Measurements from ENCODE around the gene RSPH3. TPM values are rescaled to one million over a fixed set of nuclear protein-coding genes. Genes with fewer than 3 reads are reported as not detected.
"Not testable (repeated sequence)": the region's sequence is repeated elsewhere in the genome, so short reads cannot be mapped to it uniquely, and the experiment has no call there.

RSPH3 gene
- total RNA-seq, 1 donor, result 6.4 TPM

- DNase-seq (ENCODE audit: low read depth), result no peak
- no peak overlapping the region for H3K4me3 ChIP-seq (ENCODE audit: low read depth, low read length)
- TF ChIP-seq CTCF (IDR thresholded peaks at IDR 0.05; ENCODE audit: insufficient read depth, low read length), result no peak
These were observed 40.0 kb downstream of the RSPH3 start for GRCh38 chr6:158960026-158960425.

DNA sequence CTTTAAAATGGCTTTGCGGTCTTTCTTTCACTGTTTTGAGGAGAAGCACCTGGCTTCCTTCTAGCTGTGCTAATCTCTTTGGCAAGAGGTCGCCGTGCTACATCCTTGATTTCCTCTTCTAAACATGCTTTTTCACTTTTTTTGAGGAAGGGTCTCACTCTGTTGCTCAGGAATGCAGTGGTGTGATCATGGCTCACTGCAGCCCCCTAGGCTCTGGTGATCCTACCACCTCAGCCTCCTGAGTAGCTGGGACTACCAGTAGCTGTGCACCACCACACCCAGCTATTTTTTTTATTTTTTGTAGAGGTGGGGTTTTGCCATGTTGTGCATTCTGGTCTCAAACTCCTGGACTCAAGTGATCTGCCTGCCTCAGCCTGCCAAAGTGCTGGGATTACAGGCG, 40.5 kb downstream of the RSPH3 start:
- no peak for TF ChIP-seq CTCF (IDR thresholded peaks at IDR 0.05; ENCODE audit: insufficient read depth, low read length)
- no peak overlapping the region for H3K4me3 ChIP-seq (ENCODE audit: low read depth, low read length)
- DNase-seq (ENCODE audit: low read depth), result no peak

GRCh38 chr6:158958504-158959386, 41.3 kb downstream of the RSPH3 start:
- TF ChIP-seq CTCF (IDR thresholded peaks at IDR 0.05; ENCODE audit: insufficient read depth, low read length), result no peak
- no peak for DNase-seq (ENCODE audit: low read depth)
- no peak overlapping the region for H3K4me3 ChIP-seq (ENCODE audit: low read depth, low read length)

DNA sequence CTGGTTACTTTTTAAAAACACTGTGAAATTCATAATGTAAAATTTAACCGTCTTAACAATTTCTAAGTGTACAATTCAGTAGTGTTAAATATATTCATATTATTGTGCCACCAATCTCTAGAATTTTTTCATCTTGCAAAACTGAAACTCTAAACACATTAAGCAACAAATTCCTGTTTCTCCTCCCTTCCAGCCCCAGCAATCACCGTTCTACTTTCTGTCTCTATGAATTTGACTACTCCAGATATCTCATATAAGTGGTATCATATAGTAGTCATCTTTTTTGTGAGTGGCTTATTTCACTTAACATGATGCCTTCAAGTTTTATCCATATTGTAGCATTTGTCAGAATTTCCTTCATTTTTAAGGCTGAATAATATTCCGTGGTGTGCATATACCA, 44.7 kb downstream of the RSPH3 start:
- no peak overlapping the region for H3K4me3 ChIP-seq (ENCODE audit: low read depth, low read length)
- no peak for TF ChIP-seq CTCF (IDR thresholded peaks at IDR 0.05; ENCODE audit: insufficient read depth, low read length)
- DNase-seq (ENCODE audit: low read depth), result no peak

- no peak for TF ChIP-seq CTCF (IDR thresholded peaks at IDR 0.05; ENCODE audit: insufficient read depth, low read length)
- no peak overlapping the region for H3K4me3 ChIP-seq (ENCODE audit: low read depth, low read length)
- DNase-seq (ENCODE audit: low read depth), result no peak
These were observed 45.2 kb downstream of the RSPH3 start for GRCh38 chr6:158954753-158955152.

GRCh38 chr6:158952011-158952410, 48.0 kb downstream of the RSPH3 start:
- not testable (repeated sequence) for H3K4me3 ChIP-seq (ENCODE audit: low read depth, low read length); DNase-seq (ENCODE audit: low read depth)

DNA sequence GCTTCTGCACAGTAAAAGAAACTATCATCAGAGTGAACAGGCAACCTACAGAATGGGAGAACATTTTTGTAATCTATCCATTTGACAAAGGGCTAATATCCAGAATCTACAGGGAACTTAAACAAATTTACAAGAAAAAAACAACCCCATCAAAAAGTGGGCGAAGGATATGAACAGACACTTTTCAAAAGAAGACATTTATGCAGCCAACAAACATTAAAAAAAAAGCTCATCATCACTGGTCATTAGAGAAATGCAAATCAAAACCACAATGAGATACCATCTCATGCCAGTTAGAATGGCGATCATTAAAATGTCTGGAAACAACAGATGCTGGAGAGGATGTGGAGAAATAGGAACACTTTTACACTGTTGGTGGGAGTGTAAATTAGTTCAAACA, 48.4 kb downstream of the RSPH3 start:
- DNase-seq (ENCODE audit: low read depth); H3K4me3 ChIP-seq (ENCODE audit: low read depth, low read length): not testable (repeated sequence)

DNA sequence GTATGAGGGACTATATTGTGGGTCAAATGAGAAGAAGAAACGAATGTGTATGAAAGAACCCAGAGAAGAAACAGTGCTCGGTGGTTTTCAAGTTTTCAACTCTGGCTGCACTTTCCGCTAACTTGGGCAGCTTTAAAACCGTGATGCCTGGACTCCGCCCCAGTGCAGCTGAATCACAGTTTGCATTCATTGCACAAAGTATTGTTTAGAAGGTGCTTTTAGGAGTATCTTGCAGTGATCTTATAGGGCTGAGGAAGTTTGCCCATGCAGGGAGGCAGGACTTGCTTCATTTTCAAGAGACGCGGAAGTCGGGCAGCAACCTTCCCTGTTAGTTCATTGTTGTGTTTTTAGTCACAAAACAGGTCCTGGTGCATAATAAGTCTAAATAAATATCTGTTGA, 52.7 kb downstream of the RSPH3 start:
- H3K4me3 ChIP-seq (ENCODE audit: low read depth, low read length), result no peak overlapping the region
- no peak for DNase-seq (ENCODE audit: low read depth)
- TF ChIP-seq CTCF (IDR thresholded peaks at IDR 0.05; ENCODE audit: insufficient read depth, low read length), result no peak

Measured in fibroblast of the aortic adventitia (primary cell).